K562 (cell line): ENCODE results near the gene AIFM1. TPM values are rescaled to one million over a fixed set of nuclear protein-coding genes. Genes with fewer than 3 reads are reported as not detected.

Experiments
- ATAC-seq: fragments of 200-7000 bp; cut with Tn5 transposase; 3 replicates; pipeline ENCODE4 v1.9.1; 2020; ENCODE audit warnings: moderate library complexity
- BruUV-seq: library from RNA; stranded (reverse); fragments of 400-500 nt; replicated peaks from 2 replicates; lab custom pipeline; 2021; lab: Mats Ljungman, UMichigan
- CTCF ChIA-PET: fragments of 300-600 bp; formaldehyde crosslinking; extraction: SDS; loops from one replicate; lab custom pipeline; 2021; ENCODE audit warnings: low intra/inter-chr PET ratio; lab: Yijun Ruan, JAX
- POLR2A ChIA-PET: fragments of 300-600, 350-650 bp; sonication (Branson Sonifier 250); formaldehyde crosslinking; extraction: SDS; loops from one replicate; lab custom pipeline; 2021; ENCODE audit warnings: antibody characterized with exemption, inconsistent platforms; lab: Yijun Ruan, JAX
- DNase-seq, 4 experiments: peaks; one replicate each; pipeline versions ENCODE4 v3.0.0 to v3.0.0-alpha.2; 2011 to 2018; ENCODE audit warnings: low spot score in 3 of 4, mixed read lengths in 3 of 4; ENCODE audit errors: extremely low read depth in 1 of 4
- FAIRE-seq: peaks from 2 replicates; lab custom pipeline; 2011; peaks lifted over from hg19 to GRCh38; lab: Jason Lieb, UNC
- H2AFZ ChIP-seq: 2 replicates; pipeline ENCODE4 v1.6.0; 2011; ENCODE audit warnings: low read depth, low read length, control low read depth, inconsistent platforms
- H3K27ac ChIP-seq: fragments of 200-600 bp; 3 replicates; pipeline ENCODE4 v1.8.0; 2011; ENCODE audit warnings: low read depth, mild to moderate bottlenecking, control low read depth, inconsistent platforms, low read length, moderate library complexity, mixed read lengths; ENCODE audit errors: extremely low read depth
- H3K27me3 ChIP-seq, 2 experiments: fragments of 300-600 bp in 1 of 2; 2 replicates in 1 of 2; 3 replicates in 1 of 2; pipeline versions ENCODE4 v1.6.0 to v1.8.0; 2011; ENCODE audit warnings: inconsistent platforms in 2 of 2, low read length in 2 of 2, mild to moderate bottlenecking in 1 of 2, mixed read lengths in 1 of 2, moderate library complexity in 1 of 2; ENCODE audit not compliant: control insufficient read depth in 2 of 2, insufficient read depth in 2 of 2
- H3K36me3 ChIP-seq: fragments of 300-600 bp; 3 replicates; pipeline ENCODE4 v1.8.0; 2011; ENCODE audit warnings: mild to moderate bottlenecking, low read length, inconsistent platforms; ENCODE audit not compliant: control insufficient read depth, insufficient read depth
- H3K4me1 ChIP-seq, 2 experiments: fragments of 200-600 bp in 1 of 2; replicated peaks in 1 of 2; 2 replicates in 1 of 2; 3 replicates in 1 of 2; pipeline versions ENCODE4 v1.5.1 to v1.8.0; 2011; ENCODE audit warnings: inconsistent platforms in 2 of 2, low read length in 2 of 2, mild to moderate bottlenecking in 1 of 2, mixed read lengths in 1 of 2, moderate library complexity in 1 of 2; ENCODE audit not compliant: control insufficient read depth in 2 of 2, insufficient read depth in 2 of 2
- H3K4me2 ChIP-seq: 2 replicates; pipeline ENCODE4 v1.6.1; 2011; ENCODE audit warnings: low read length, control low read depth, inconsistent platforms, mixed read lengths; ENCODE audit not compliant: insufficient read depth
- H3K4me3 ChIP-seq: fragments of 200-600 bp; sonication (generic), shearing (Covaris generic); 2 replicates; pipeline ENCODE4 v1.5.1; 2016; ENCODE audit warnings: control low read depth, inconsistent platforms
- H3K79me2 ChIP-seq: fragments of 200-600 bp; 3 replicates; pipeline ENCODE4 v1.8.0; 2011; ENCODE audit warnings: low read length, inconsistent platforms; ENCODE audit not compliant: control insufficient read depth, insufficient read depth
- H3K9ac ChIP-seq, 2 experiments: 2 replicates each; pipeline versions ENCODE4 v1.6.0 to v1.6.1; 2011; ENCODE audit warnings: low read depth in 2 of 2, low read length in 2 of 2, control low read depth in 1 of 2, inconsistent platforms in 1 of 2, mild to moderate bottlenecking in 1 of 2, mixed read lengths in 1 of 2; ENCODE audit not compliant: insufficient read depth in 1 of 2
- H3K9me1 ChIP-seq: one replicate; pipeline ENCODE4 v1.6.0; 2011; ENCODE audit warnings: inconsistent platforms, mild to moderate bottlenecking, low read length, moderate library complexity; ENCODE audit not compliant: control insufficient read depth, insufficient read depth
- H3K9me3 ChIP-seq: replicated peaks from 2 replicates; pipeline ENCODE4 v1.5.1; 2011; ENCODE audit warnings: low read depth, low read length, inconsistent platforms; ENCODE audit not compliant: control insufficient read depth, insufficient read depth
- H4K20me1 ChIP-seq: replicated peaks from 2 replicates; pipeline ENCODE4 v1.6.1; 2011; ENCODE audit warnings: low read length, inconsistent platforms, mixed read lengths; ENCODE audit not compliant: control insufficient read depth, insufficient read depth
- CREB3L1 ChIP-seq: fragments of 450-650 bp; IDR thresholded peaks from 2 replicates; pipeline ENCODE4 v1.6.1; 2014; ENCODE audit warnings: low read depth, mild to moderate bottlenecking, moderate library complexity, borderline replicate concordance
- E2F3 ChIP-seq: fragments of 250-450 bp; sonication (Bioruptor Pico); IDR thresholded peaks from 2 replicates; pipeline ENCODE4 v1.4.0; 2020; ENCODE audit warnings: mild to moderate bottlenecking
- ETV1 ChIP-seq: fragments of 450-650 bp; conservative IDR thresholded peaks from 2 replicates; pipeline ENCODE4 v1.6.1; 2016; ENCODE audit warnings: missing genetic modification characterization, control low read depth, low read depth, missing compliant biosample characterization
- FOXK2 ChIP-seq, 2 experiments: fragments of 450-650 bp; IDR thresholded peaks in 1 of 2; conservative IDR thresholded peaks in 1 of 2; 2 replicates each; pipeline ENCODE4 v1.6.1; 2016; ENCODE audit warnings: low read depth in 2 of 2, mild to moderate bottlenecking in 1 of 2
- GMEB1 ChIP-seq: fragments of 250-450 bp; sonication (Bioruptor Pico); IDR thresholded peaks from 2 replicates; pipeline ENCODE4 v1.4.0; 2020; ENCODE audit warnings: mild to moderate bottlenecking
- NCOA1 ChIP-seq: fragments of 450-650 bp; IDR thresholded peaks from 2 replicates; pipeline ENCODE4 v1.6.1; 2016; ENCODE audit warnings: low read depth
- POLR2A ChIP-seq: fragments of 450-650 bp; conservative IDR thresholded peaks from 2 replicates; pipeline ENCODE4 v1.6.1; 2016
- RBBP5 ChIP-seq: fragments of 200-600 bp; sonication (generic); IDR thresholded peaks from 2 replicates; pipeline ENCODE4 v1.6.1; 2012; ENCODE audit warnings: borderline replicate concordance, mild to moderate bottlenecking, low read length, control low read depth, inconsistent platforms; ENCODE audit not compliant: insufficient read depth, poor library complexity, severe bottlenecking
- ZNF354B ChIP-seq: fragments of 250-450 bp; sonication (Bioruptor Pico); IDR thresholded peaks from 2 replicates; pipeline ENCODE4 v1.4.0; 2020
- ZNF507 ChIP-seq: conservative IDR thresholded peaks from 2 replicates; pipeline ENCODE4 v1.6.1; 2017; ENCODE audit warnings: missing genetic modification characterization, missing compliant biosample characterization
- ZNF584 ChIP-seq: fragments of 200-800 bp; sonication (Bioruptor generic); IDR thresholded peaks from 2 replicates; pipeline ENCODE4 v1.6.1; 2016; ENCODE audit warnings: low read depth, mild to moderate bottlenecking, missing genetic modification characterization, missing compliant biosample characterization
- WGBS: fragments of 100-300 bp; shearing (Covaris generic); methylation state at CpG from one replicate; pipeline ENCODE4 v1.1.6; 2016; ENCODE audit warnings: low coverage, mixed read lengths; ENCODE audit not compliant: insufficient coverage; ENCODE audit errors: missing lambda C conversion rate; 5-methylcytosine and 5-hydroxymethylcytosine counted together
- in situ Hi-C: fragments of 300-500 bp; cut with MboI; formaldehyde crosslinking; loops from 4 replicates; pipeline ENCODE4 v1.15.0; 2018; ENCODE audit warnings: inconsistent platforms, mixed read lengths
- intact Hi-C: fragments of 100-400 bp; cut with micrococcal nuclease; formaldehyde crosslinking; loops from 2 replicates; pipeline ENCODE4 v1.14.2; 2022
- polyA plus RNA-seq, 8 experiments: library from polyadenylated mRNA; depleted of rRNA in 4 of 8; stranded (reverse) in 5 of 8; unstranded in 3 of 8; fragments of >200 nt; fragmentation: Nextera tagmentation in 2 of 8; fragmentation: Illumina TruSeq in 1 of 8; extraction: Ambion mirVana in 2 of 8; extraction: Trizol in 1 of 8; gene quantifications; 2 replicates each; pipeline versions ENCODE4 v1.2.1 to v1.2.3, GENCODE V29; 2011 to 2014; ENCODE audit warnings: inconsistent platforms in 1 of 8, missing spikeins in 1 of 8
- total RNA-seq, 7 experiments: library from RNA; depleted of rRNA in 6 of 7; stranded (reverse); fragments of >200 nt in 6 of 7; fragmentation: Illumina TruSeq in 2 of 7; extraction: Trizol in 2 of 7; gene quantifications; 2 replicates each; pipeline versions ENCODE4 v1.2.1 to v1.2.3, GENCODE V29; 2011 to 2021; ENCODE audit warnings: low replicate concordance in 1 of 7
- TF ChIP-seq, protein P1 (sequence below): fragments of 150-350 bp; IDR thresholded peaks from 2 replicates; pipeline ENCODE4 v1.6.1; 2014; ENCODE audit warnings: low read depth, mild to moderate bottlenecking, low read length, borderline replicate concordance

The AIFM1 gene
- total and polyA plus RNA-seq, 9 of the 15 experiments (the other 6 are each of a cell fraction or from before 2014, with no cell fraction given): 51.0 to 117 (median 91.2) TPM

DNA sequence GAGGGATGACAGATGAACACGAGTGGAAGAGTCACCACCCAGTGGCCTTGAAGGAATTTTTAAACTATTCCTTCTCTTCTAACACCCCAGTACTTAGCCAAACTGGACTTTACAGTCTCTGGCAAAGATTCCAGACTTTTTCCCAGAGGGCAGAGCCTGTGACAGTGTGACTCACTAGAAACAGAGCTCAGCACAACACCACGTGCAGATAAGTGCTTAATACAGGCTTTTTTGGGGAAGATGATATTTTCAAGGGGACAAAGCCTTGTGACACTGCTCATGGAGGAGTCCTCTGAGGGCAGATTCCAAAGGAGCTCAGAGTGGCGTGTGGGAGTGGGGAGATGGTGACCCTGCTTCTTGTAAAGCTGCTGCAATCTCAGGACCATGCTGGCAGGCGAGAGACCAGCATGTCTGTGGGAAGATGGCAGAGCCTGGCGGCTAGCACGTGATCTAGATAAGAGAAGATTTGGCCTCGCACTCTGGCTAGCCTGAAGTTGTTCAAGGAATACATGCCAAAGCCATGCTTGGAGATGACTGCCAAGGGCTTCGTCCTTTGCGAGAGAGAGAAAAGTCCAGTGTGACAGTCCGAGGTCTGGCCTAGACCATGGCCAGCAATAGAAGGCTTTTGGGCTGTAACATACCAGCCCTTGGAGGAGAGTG is 8.5 kb upstream of the AIFM1 start (continued):
- TF ChIP-seq, protein P1, sequence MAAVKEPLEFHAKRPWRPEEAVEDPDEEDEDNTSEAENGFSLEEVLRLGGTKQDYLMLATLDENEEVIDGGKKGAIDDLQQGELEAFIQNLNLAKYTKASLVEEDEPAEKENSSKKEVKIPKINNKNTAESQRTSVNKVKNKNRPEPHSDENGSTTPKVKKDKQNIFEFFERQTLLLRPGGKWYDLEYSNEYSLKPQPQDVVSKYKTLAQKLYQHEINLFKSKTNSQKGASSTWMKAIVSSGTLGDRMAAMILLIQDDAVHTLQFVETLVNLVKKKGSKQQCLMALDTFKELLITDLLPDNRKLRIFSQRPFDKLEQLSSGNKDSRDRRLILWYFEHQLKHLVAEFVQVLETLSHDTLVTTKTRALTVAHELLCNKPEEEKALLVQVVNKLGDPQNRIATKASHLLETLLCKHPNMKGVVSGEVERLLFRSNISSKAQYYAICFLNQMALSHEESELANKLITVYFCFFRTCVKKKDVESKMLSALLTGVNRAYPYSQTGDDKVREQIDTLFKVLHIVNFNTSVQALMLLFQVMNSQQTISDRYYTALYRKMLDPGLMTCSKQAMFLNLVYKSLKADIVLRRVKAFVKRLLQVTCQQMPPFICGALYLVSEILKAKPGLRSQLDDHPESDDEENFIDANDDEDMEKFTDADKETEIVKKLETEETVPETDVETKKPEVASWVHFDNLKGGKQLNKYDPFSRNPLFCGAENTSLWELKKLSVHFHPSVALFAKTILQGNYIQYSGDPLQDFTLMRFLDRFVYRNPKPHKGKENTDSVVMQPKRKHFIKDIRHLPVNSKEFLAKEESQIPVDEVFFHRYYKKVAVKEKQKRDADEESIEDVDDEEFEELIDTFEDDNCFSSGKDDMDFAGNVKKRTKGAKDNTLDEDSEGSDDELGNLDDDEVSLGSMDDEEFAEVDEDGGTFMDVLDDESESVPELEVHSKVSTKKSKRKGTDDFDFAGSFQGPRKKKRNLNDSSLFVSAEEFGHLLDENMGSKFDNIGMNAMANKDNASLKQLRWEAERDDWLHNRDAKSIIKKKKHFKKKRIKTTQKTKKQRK: no peak

DNA sequence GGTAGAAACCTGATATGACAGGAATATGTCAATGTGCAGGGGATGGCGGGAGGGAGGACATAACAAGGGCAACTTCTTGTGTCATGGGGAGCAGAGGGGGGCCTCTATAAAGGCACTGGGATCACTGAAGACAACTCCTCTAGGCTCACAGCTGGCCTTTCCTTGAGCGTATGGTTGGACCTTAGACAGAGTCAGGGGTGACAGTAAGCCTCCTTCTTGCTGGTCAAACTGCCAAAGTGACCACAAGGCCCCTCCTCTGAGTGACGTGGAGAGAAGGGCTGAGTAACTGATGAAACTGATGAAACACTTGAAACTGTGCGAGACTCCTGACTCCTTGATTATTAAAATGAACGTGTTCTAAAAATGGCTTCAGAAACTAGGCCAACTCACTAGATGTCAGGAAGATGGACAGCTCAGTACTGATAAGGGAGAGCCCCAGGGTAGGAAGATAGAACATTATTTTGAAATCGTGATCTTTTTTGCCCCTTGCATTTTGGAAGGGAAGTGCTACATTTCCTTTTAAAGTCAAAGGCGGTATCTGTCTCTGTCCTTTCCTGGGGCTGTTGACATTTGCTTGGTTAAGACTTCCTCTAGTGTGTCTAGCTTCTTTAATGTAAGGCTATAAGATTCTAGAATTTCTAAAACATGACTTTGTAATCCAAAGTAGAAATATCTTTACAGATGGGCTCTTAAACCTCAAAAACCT is 7.7 kb upstream of the AIFM1 start:
- no peak overlapping the region for H3K4me3 ChIP-seq
- WGBS: 2% methylated on average over 7 of the region's 7 CpGs
- peak; percentile 96 for ATAC-seq
- TF ChIP-seq RBBP5 (peak; percentile 24), GMEB1 (CRISPR knock-in tag) (no peak), ZNF507 (tag) (no peak), POLR2A (peak; percentile 61), FOXK2 (conservative IDR thresholded peaks at IDR 0.05 in 1 of 2, IDR thresholded peaks at IDR 0.05 in 1 of 2; ENCODE audit: low read depth in 2 of 2) (peak; percentile 60 to 68), ZNF354B (CRISPR knock-in tag) (peak; percentile 11; the same call in 1 of the 2 replicates), ZNF584 (0 out of 2 replicates have a peak, but pooled peaks have one; percentile 13), ETV1 (tag) (peak; percentile 26; the same call in 1 of the 2 replicates), E2F3 (CRISPR knock-in tag) (no peak), CREB3L1 (peak; percentile 89), NCOA1 (0 out of 2 replicates have a peak, but pooled peaks have one; percentile 24)

More for the DNA sequence above, 7.7 kb upstream of the AIFM1 start:
- Histone ChIP-seq H3K9ac (peak overlapping the region; percentile 70 to 77; a peak in 3 of 4 replicates), H3K9me3 (no peaks in the 10 kb centered on the region; the same call in 1 of the 2 replicates), H3K79me2 (no peaks in the 10 kb centered on the region), H2AFZ (peak overlapping the region; percentile 86), H3K4me2 (peak overlapping the region; percentile 62), H3K9me1 (no peaks in the 10 kb centered on the region), H3K27me3 (no peaks in the 10 kb centered on the region), H4K20me1 (no peaks in the 10 kb centered on the region), H3K4me1 (peaks cover 22 to 29% of the 10 kb centered on the region in 2 experiments), H3K36me3 (no peaks in the 10 kb centered on the region), H3K27ac (peak overlapping the region; percentile 95)
- ChIA-PET POLR2A (interaction anchor here (0.7 to 2.1 kb wide), 7 partner anchors 9 to 101 kb away, joined by 3 to 10 read pairs (median 3); partner anchors contain the start of gene AIFM1), CTCF (no interaction called here)
- DNase-seq (peak; percentile 43 to 89 (median 68)), FAIRE-seq (peak; percentile 100)
- TSS peak; percentile 80 for BruUV-seq
- intact Hi-C loops: loop anchor here (1.0 to 5.0 kb wide), 2 partner anchors 8 to 91 kb away; partner anchors contain the start of gene AIFM1
- in situ Hi-C loops: no loop called here
